ENCODE results near the gene SYNM.
A peak's percentile ranks its signal among the peaks of the same experiment; 100 is the strongest.

- TF ChIP-seq, protein P1, sequence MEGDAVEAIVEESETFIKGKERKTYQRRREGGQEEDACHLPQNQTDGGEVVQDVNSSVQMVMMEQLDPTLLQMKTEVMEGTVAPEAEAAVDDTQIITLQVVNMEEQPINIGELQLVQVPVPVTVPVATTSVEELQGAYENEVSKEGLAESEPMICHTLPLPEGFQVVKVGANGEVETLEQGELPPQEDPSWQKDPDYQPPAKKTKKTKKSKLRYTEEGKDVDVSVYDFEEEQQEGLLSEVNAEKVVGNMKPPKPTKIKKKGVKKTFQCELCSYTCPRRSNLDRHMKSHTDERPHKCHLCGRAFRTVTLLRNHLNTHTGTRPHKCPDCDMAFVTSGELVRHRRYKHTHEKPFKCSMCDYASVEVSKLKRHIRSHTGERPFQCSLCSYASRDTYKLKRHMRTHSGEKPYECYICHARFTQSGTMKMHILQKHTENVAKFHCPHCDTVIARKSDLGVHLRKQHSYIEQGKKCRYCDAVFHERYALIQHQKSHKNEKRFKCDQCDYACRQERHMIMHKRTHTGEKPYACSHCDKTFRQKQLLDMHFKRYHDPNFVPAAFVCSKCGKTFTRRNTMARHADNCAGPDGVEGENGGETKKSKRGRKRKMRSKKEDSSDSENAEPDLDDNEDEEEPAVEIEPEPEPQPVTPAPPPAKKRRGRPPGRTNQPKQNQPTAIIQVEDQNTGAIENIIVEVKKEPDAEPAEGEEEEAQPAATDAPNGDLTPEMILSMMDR (conservative IDR thresholded peaks at IDR 0.05; ENCODE audit: low read depth in 2 of 2), result peak in 1 of 2 experiments; percentile 26; a peak in 2 of 4 replicates
- no peak for TF ChIP-seq EZH2phosphoT487 (IDR thresholded peaks at IDR 0.05; ENCODE audit: unreplicated experiment)
- no peak for TF ChIP-seq REST (IDR thresholded peaks at IDR 0.05; ENCODE audit: unreplicated experiment)
- no peak for TF ChIP-seq POLR2AphosphoS5 (IDR thresholded peaks at IDR 0.05; ENCODE audit: low read depth)
- no peak for TF ChIP-seq EZH2 (IDR thresholded peaks at IDR 0.05; ENCODE audit: low read depth, unreplicated experiment)
- no peak for TF ChIP-seq ETS1 (IDR thresholded peaks at IDR 0.05)
- TF ChIP-seq ZNF114 (CRISPR knock-in tag; IDR thresholded peaks at IDR 0.05), result no peak
- no peak for TF ChIP-seq CREB1 (CRISPR knock-in tag; IDR thresholded peaks at IDR 0.05; ENCODE audit: low read depth)
- no peak for TF ChIP-seq ZNF331 (CRISPR knock-in tag; IDR thresholded peaks at IDR 0.05; ENCODE audit: low read depth)
Measured at GRCh38 chr15:99170476-99171065, 65.7 kb downstream of the SYNM start.
